ENCODE measurements around the gene GALNT6.

- TF ChIP-seq POLR2A (IDR thresholded peaks at IDR 0.05) (no peak), CTCF (IDR thresholded peaks at IDR 0.05) (no peak)
Measured at GRCh38 chr12:51371295-51371953, 19.8 kb downstream of the GALNT6 start.
